GM12864 (cell line): Measurements from ENCODE around the gene ABCF1.

Experiments
- DNase-seq: peaks from one replicate; pipeline ENCODE4 v3.0.0-alpha.2; 2011; ENCODE audit warnings: low read depth
- H3K4me3 ChIP-seq: 2 replicates; pipeline ENCODE4 v1.5.1; 2011; ENCODE audit warnings: mild to moderate bottlenecking, low read depth, low read length, control low read depth
- TF ChIP-seq, protein P1 (sequence below): IDR thresholded peaks from 2 replicates; pipeline ENCODE4 v1.5.1; 2011; ENCODE audit warnings: low read depth, mild to moderate bottlenecking, moderate library complexity, low read length, control low read depth, inconsistent platforms; ENCODE audit errors: missing control alignments

The ABCF1 gene

DNA sequence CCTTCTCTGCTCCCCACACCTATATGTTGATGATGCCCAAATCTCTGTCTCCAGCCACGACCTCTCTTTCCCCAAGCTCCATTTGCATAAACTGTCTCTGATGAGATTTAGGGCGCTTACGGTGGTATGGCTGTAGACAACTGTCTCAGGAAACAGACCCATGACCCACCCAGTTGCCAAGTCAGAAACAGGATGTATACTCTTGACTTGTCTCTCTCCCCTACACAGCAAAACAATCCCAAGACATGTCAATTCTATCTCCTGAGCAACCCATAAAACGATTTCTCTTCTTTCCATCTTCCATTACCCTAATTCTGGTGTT lies 28.9 kb upstream of the ABCF1 start:
- no peak for DNase-seq
- H3K4me3 ChIP-seq: no peak overlapping the region
- TF ChIP-seq, protein P1, sequence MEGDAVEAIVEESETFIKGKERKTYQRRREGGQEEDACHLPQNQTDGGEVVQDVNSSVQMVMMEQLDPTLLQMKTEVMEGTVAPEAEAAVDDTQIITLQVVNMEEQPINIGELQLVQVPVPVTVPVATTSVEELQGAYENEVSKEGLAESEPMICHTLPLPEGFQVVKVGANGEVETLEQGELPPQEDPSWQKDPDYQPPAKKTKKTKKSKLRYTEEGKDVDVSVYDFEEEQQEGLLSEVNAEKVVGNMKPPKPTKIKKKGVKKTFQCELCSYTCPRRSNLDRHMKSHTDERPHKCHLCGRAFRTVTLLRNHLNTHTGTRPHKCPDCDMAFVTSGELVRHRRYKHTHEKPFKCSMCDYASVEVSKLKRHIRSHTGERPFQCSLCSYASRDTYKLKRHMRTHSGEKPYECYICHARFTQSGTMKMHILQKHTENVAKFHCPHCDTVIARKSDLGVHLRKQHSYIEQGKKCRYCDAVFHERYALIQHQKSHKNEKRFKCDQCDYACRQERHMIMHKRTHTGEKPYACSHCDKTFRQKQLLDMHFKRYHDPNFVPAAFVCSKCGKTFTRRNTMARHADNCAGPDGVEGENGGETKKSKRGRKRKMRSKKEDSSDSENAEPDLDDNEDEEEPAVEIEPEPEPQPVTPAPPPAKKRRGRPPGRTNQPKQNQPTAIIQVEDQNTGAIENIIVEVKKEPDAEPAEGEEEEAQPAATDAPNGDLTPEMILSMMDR: no peak

DNA sequence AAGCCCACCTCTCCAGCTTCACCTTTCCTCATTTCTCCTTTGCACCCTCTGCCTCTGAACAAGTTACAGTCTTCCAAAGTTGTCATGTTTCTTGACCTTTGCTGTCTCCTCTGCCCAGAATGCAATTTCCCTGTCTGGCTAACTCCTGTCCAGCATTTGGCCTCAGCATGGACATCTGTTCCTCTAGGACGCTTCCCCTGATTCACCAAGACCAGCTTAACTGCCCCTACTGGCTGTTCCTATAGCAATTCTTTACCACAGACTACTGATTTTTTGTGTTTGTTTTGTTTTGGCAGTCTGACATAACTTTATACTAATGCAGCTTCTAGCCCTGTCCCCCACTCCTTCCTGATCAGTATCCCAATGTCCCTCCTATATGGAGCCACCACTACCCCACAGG lies 28.3 kb upstream of the ABCF1 start:
- H3K4me3 ChIP-seq: no peak overlapping the region
- TF ChIP-seq, protein P1: no peak
- DNase-seq: no peak

DNA sequence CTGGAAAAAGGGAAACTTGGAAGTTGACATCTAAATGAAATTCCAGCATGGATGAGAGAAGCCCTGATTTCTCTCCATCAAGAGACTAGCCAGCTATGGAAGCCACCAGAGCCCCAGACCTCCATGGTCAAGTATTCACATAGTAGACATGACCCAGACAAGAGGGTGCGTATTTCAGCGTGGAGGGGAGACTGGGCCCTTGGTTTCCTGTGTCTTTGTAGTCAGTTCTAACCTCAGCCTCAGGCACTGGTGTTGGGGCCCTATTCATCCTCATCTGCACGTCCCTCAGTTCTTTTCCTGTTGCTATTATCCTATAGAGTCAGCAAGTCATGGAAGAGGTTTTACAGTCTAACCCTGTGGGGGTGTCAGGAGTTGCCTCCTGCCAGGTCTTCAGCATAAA lies 27.4 kb upstream of the ABCF1 start:
- no peak for DNase-seq
- H3K4me3 ChIP-seq: no peak overlapping the region
- TF ChIP-seq, protein P1: no peak

DNA sequence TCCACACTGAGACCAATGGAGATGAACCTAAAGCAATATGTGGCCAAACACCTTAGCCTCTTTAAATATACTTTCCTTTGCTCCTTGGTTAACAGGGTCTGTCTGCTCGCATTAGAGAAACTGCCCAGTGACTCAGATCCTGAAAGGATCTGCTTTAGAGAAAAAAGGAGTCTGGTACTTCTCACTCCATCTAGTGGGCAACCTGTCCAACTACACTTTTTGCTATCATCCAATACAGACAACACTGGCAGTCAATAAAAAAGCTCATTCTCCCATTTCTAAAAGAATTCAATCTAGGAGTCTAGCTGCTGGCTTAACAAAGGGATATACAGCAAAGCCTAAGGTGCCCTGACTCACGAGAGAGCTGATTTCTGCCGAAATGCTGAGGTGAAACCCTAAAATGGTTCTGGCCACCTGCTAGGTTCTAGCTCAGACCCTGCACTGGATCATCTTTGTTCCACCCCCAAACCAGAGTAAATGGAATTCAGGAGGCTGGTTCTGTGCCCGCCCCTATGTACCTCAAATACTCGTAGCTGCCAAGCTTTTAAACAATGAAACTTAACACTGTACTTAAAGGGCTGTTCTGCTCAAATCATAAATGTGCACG lies 26.5 kb upstream of the ABCF1 start:
- DNase-seq: no peak
- no peak overlapping the region for H3K4me3 ChIP-seq
- TF ChIP-seq, protein P1: peak; percentile 81

DNA sequence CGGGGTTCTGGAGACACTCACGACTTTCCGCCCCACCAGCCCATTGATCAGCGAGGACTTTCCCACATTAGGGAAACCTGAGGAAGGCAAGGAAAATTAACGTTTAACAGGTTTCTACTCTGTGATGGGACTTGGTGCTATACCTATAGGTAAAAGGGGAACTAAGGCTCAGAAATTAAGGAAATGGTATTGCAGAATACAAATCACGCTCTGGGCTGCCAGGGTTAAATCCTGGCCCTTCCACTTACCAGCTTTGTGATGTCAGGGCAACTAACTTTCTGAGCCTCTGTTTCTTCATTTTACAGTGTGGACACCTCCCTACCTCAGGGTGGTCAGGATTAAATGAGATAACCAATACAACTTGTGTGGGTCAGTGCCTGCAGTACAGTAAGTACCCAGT lies 23.8 kb upstream of the ABCF1 start:
- TF ChIP-seq, protein P1: no peak

DNA sequence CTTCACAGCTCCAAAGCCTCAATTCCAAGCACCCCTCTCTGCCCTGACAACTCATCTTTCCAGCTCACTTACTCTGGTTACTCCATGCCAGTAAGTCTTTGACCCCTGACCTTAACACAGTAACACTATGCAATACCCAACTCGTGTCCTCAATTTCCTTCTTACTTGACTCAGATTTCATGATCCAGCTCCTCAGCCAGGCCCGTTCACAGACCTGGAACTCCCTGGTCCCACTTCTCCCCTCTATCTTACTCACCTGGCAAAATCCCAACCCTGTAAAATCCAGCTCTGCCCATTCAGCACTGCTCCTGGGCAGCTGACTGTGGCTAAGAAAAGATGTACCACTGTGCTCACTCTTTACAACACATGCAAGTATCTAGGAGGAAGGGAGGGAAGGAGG lies 22.9 kb upstream of the ABCF1 start:
- no peak overlapping the region for H3K4me3 ChIP-seq
- no peak for DNase-seq
- TF ChIP-seq, protein P1: no peak

More for the DNA sequence above, 23.8 kb upstream of the ABCF1 start:
- DNase-seq: no peak
- H3K4me3 ChIP-seq: no peak overlapping the region

DNA sequence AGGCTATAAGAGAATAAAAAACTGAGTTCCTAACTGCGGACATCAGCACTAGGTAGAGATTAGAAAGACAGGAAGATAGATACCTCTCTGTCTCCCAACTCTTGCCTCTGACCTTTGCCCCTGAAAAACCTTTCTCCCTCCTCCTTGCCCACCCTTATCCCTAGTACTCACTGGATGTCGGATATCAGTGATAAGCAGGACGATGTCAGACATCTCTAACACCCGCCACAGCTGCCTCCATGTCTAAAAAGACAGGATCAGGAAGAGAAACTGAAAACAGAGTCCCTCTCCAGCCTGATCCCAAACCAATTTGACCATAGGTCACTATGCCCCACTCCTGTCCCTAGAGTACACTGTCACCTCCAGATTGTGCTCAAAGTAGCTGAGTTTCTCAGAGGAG lies 16.8 kb upstream of the ABCF1 start:
- TF ChIP-seq, protein P1: no peak
- H3K4me3 ChIP-seq: no peak overlapping the region
- no peak for DNase-seq
